Panc1 (cell line): ENCODE measurements around the gene FSTL4. TPM values are rescaled to one million over a fixed set of nuclear protein-coding genes. Genes with fewer than 3 reads are reported as not detected.
"Not testable (repeated sequence)": the region's sequence is repeated elsewhere in the genome, so short reads cannot be mapped to it uniquely, and the experiment has no call there.

Experiments
- ATAC-seq: fragments of 200-7000 bp; cut with Tn5 transposase; 2 replicates; pipeline ENCODE4 v1.9.1; 2020; ENCODE audit warnings: mild to moderate bottlenecking, moderate library complexity
- BruUV-seq: library from RNA; stranded (reverse); fragments of 400-500 nt; replicated peaks from 2 replicates; lab custom pipeline; 2021; lab: Mats Ljungman, UMichigan
- CTCF ChIA-PET: fragments of 300-600 bp; sonication (Branson Sonifier 250); formaldehyde crosslinking; loops from one replicate; lab custom pipeline; 2022; ENCODE audit warnings: antibody characterized with exemption; lab: Charles Lee
- POLR2A ChIA-PET: fragments of 300-600 bp; sonication (Branson Sonifier 250); formaldehyde crosslinking; loops from one replicate; lab custom pipeline; 2022; ENCODE audit warnings: antibody characterized with exemption; lab: Charles Lee
- DNase-seq: peaks from one replicate; pipeline ENCODE4 v3.0.0-alpha.2; 2010; ENCODE audit warnings: low read depth, low spot score
- H3K27ac ChIP-seq: 2 replicates; pipeline ENCODE4 v1.5.1; 2011; ENCODE audit warnings: mild to moderate bottlenecking, low read length, inconsistent platforms
- H3K27me3 ChIP-seq: fragments of 200-500 bp; sonication (Bioruptor generic); 2 replicates; pipeline ENCODE4 v1.6.0; 2014; ENCODE audit warnings: low read length, inconsistent platforms; ENCODE audit not compliant: control insufficient read depth, insufficient read depth
- H3K36me3 ChIP-seq: fragments of 200-500 bp; sonication (Bioruptor generic); 2 replicates; pipeline ENCODE4 v1.5.1; 2014; ENCODE audit warnings: inconsistent platforms, mild to moderate bottlenecking, low read length, moderate library complexity; ENCODE audit not compliant: control insufficient read depth, insufficient read depth
- H3K4me1 ChIP-seq: 2 replicates; pipeline ENCODE4 v1.5.1; 2011; ENCODE audit warnings: inconsistent platforms, mild to moderate bottlenecking, low read length, moderate library complexity; ENCODE audit not compliant: control insufficient read depth, insufficient read depth
- H3K4me3 ChIP-seq, 2 experiments: 2 replicates each; pipeline ENCODE4 v1.5.1; 2011 to 2012; ENCODE audit warnings: low read depth in 2 of 2, low read length in 2 of 2, mild to moderate bottlenecking in 2 of 2, inconsistent platforms in 1 of 2, moderate library complexity in 1 of 2
- H3K9me3 ChIP-seq: fragments of 200-500 bp; sonication (Bioruptor generic); 2 replicates; pipeline ENCODE4 v1.5.1; 2014; ENCODE audit warnings: low read depth, mild to moderate bottlenecking, inconsistent platforms, low read length, moderate library complexity; ENCODE audit not compliant: control insufficient read depth, insufficient read depth
- CTCF ChIP-seq: fragments of 450-650 bp; IDR thresholded peaks from 2 replicates; pipeline ENCODE4 v1.5.1; 2017; ENCODE audit warnings: mild to moderate bottlenecking
- POLR2AphosphoS5 ChIP-seq: IDR thresholded peaks from 2 replicates; pipeline ENCODE4 v1.6.1; 2012; ENCODE audit warnings: mild to moderate bottlenecking, low read depth, low read length, moderate library complexity
- REST ChIP-seq, 2 experiments: IDR thresholded peaks; 2 replicates each; pipeline ENCODE4 v1.6.1; 2011 to 2012; ENCODE audit warnings: low read depth in 2 of 2, control low read depth in 1 of 2, low read length in 1 of 2, mild to moderate bottlenecking in 1 of 2, moderate library complexity in 1 of 2; ENCODE audit not compliant: insufficient read depth in 1 of 2
- SIN3A ChIP-seq: IDR thresholded peaks from 2 replicates; pipeline ENCODE4 v1.6.1; 2012; ENCODE audit warnings: low read depth, mild to moderate bottlenecking, low read length, moderate library complexity, borderline replicate concordance; ENCODE audit not compliant: insufficient read depth
- TCF7L2 ChIP-seq: IDR thresholded peaks from 2 replicates; pipeline ENCODE4 v1.6.1; 2011; ENCODE audit warnings: mild to moderate bottlenecking, low read depth, low read length, inconsistent platforms
- in situ Hi-C: cut with HindIII; loops from 2 replicates; pipeline ENCODE4 v1.10.0; 2016; ENCODE audit warnings: low sequenced_read_pairs, low pct_unique_long_range_greater_than_20kb
- intact Hi-C: fragments of 100-400 bp; cut with micrococcal nuclease; formaldehyde crosslinking; loops from one replicate; pipeline ENCODE4 v1.10.0; 2022; ENCODE audit not compliant: unreplicated experiment
- total RNA-seq: library from RNA; stranded (reverse); gene quantifications from one replicate; pipeline ENCODE4 v1.2.1, GENCODE V29; 2021; ENCODE audit not compliant: unreplicated experiment

FSTL4 gene
- total RNA-seq, 1 experiment from 2014 or later = 0.18 TPM

- TF ChIP-seq REST (IDR thresholded peaks at IDR 0.05; ENCODE audit: insufficient read depth in 1 of 2, low read depth in 2 of 2, low read length in 1 of 2) (no peak), TCF7L2 (no peak), CTCF (no peak), POLR2AphosphoS5 (no peak), SIN3A (no peak)
- in situ Hi-C loops = no loop called here
- no peak for ATAC-seq
- no peaks in the 10 kb centered on the region for H3K4me1 ChIP-seq
- no TSS peak for BruUV-seq
- ChIA-PET POLR2A (no interaction called here), CTCF (no interaction called here)
- no peak overlapping the region for H3K4me3 ChIP-seq
- DNase-seq = no peak
- no peaks in the 10 kb centered on the region for H3K9me3 ChIP-seq
- intact Hi-C loops = no loop called here
- H3K36me3 ChIP-seq = no peaks in the 10 kb centered on the region
- H3K27ac ChIP-seq = no peak overlapping the region
- H3K27me3 ChIP-seq = no peaks in the 10 kb centered on the region
Measured at GRCh38 chr5:133179405-133179804, 432.9 kb downstream of the FSTL4 start.

- H3K4me1 ChIP-seq, H3K9me3 ChIP-seq, H3K27ac ChIP-seq, H3K4me3 ChIP-seq, intact Hi-C loops, H3K27me3 ChIP-seq, CTCF ChIA-PET, H3K36me3 ChIP-seq, BruUV-seq, DNase-seq, in situ Hi-C loops, ATAC-seq: not testable (repeated sequence)
- POLR2A ChIA-PET = interaction anchor here (0.5 kb wide), 1 partner anchor 33 kb away, joined by 6 read pairs; no protein-coding TSS in a partner anchor
Measured at GRCh38 chr5:133170756-133171387, 441.5 kb downstream of the FSTL4 start.

GRCh38 chr5:133164759-133165158 is 447.6 kb downstream of the FSTL4 start:
- Histone ChIP-seq H3K9me3 (no peaks in the 10 kb centered on the region), H3K36me3 (no peaks in the 10 kb centered on the region), H3K27me3 (no peaks in the 10 kb centered on the region), H3K27ac (no peak overlapping the region), H3K4me1 (no peaks in the 10 kb centered on the region), H3K4me3 (no peak overlapping the region)
- ATAC-seq = no peak
- TF ChIP-seq TCF7L2 (no peak), CTCF (no peak), REST (IDR thresholded peaks at IDR 0.05; ENCODE audit: insufficient read depth in 1 of 2, low read depth in 2 of 2, low read length in 1 of 2) (no peak), SIN3A (no peak), POLR2AphosphoS5 (no peak)
- CTCF ChIA-PET = no interaction called here
- intact Hi-C loops (no loop called here), in situ Hi-C loops (no loop called here)
- BruUV-seq = no TSS peak
- POLR2A ChIA-PET = no interaction called here
- DNase-seq = no peak
